Neural progenitor cell (in vitro differentiated cells): Measurements from ENCODE around the gene ACOT2.
"Not testable (repeated sequence)": the region's sequence is repeated elsewhere in the genome, so short reads cannot be mapped to it uniquely, and the experiment has no call there.

Experiments used
- CTCF ChIP-seq: fragments of 200-600 bp; sonication (generic); IDR thresholded peaks from 2 replicates; pipeline ENCODE4 v1.5.1; 2017; ENCODE audit warnings: antibody characterized with exemption, mild to moderate bottlenecking
- EZH2 ChIP-seq: fragments of 200-600 bp; sonication (generic); IDR thresholded peaks from 2 replicates; pipeline ENCODE4 v1.6.1; 2017; ENCODE audit warnings: antibody characterized with exemption, mild to moderate bottlenecking, moderate library complexity
- EZH2phosphoT487 ChIP-seq: fragments of 200-600 bp; sonication (generic); IDR thresholded peaks from 2 replicates; pipeline ENCODE4 v1.6.1; 2017; ENCODE audit warnings: antibody characterized with exemption

- TF ChIP-seq CTCF, EZH2, EZH2phosphoT487: not testable (repeated sequence)
Observed at GRCh38 chr14:73537244-73538045, 31.6 kb upstream of the ACOT2 start.
